Neural progenitor cell (in vitro differentiated cells): ENCODE measurements around the gene OR6B2. TPM values are rescaled to one million over a fixed set of nuclear protein-coding genes. Genes with fewer than 3 reads are reported as not detected.

Source experiments
- DNase-seq: peaks from one replicate; pipeline ENCODE4 v3.0.0-alpha.2; 2016; ENCODE audit warnings: low spot score
- H2AFZ ChIP-seq: fragments of 200-600 bp; sonication (generic); replicated peaks from 2 replicates; pipeline ENCODE4 v1.6.1; 2016; ENCODE audit warnings: antibody characterized with exemption
- H3F3A ChIP-seq: fragments of 200-600 bp; sonication (generic); 2 replicates; pipeline ENCODE4 v1.6.1; 2016; ENCODE audit warnings: antibody characterized with exemption, low read depth
- H3K27ac ChIP-seq: fragments of 200-600 bp; sonication (generic); 2 replicates; pipeline ENCODE4 v1.5.1; 2016; ENCODE audit warnings: mild to moderate bottlenecking
- H3K27me3 ChIP-seq: fragments of 200-600 bp; sonication (generic); 2 replicates; pipeline ENCODE4 v1.6.1; 2016; ENCODE audit warnings: mild to moderate bottlenecking, moderate library complexity
- H3K36me3 ChIP-seq: fragments of 200-600 bp; sonication (generic); 2 replicates; pipeline ENCODE4 v1.5.1; 2016
- H3K4me1 ChIP-seq: fragments of 200-600 bp; sonication (generic); 2 replicates; pipeline ENCODE4 v1.6.1; 2016; ENCODE audit warnings: mixed run types
- H3K4me2 ChIP-seq: fragments of 200-600 bp; sonication (generic); 2 replicates; pipeline ENCODE4 v1.6.1; 2016
- H3K4me3 ChIP-seq: fragments of 200-600 bp; sonication (generic); 2 replicates; pipeline ENCODE4 v1.5.1; 2016
- H3K79me2 ChIP-seq: fragments of 200-600 bp; sonication (generic); 2 replicates; pipeline ENCODE4 v1.6.1; 2016; ENCODE audit warnings: low read depth
- H3K9ac ChIP-seq: fragments of 200-600 bp; sonication (generic); 2 replicates; pipeline ENCODE4 v1.6.1; 2016
- H3K9me3 ChIP-seq: fragments of 200-600 bp; sonication (generic); 2 replicates; pipeline ENCODE4 v1.5.1; 2016; ENCODE audit warnings: low read depth
- H4K20me1 ChIP-seq: fragments of 200-600 bp; sonication (generic); 2 replicates; pipeline ENCODE4 v1.6.1; 2016; ENCODE audit warnings: low read depth
- H3K27ac Mint-ChIP-seq: 3 replicates; pipeline ENCODE4 v1.8.0; 2021; ENCODE audit warnings: mixed read lengths
- H3K27me3 Mint-ChIP-seq: 2 replicates; pipeline ENCODE4 v1.8.0; 2022; ENCODE audit warnings: low read depth, mild to moderate bottlenecking, inconsistent platforms, moderate library complexity, mixed read lengths; ENCODE audit not compliant: insufficient read depth
- H3K36me3 Mint-ChIP-seq: 3 replicates; pipeline ENCODE4 v1.8.0; 2021; ENCODE audit warnings: mixed read lengths
- H3K4me1 Mint-ChIP-seq: 3 replicates; pipeline ENCODE4 v1.8.0; 2021; ENCODE audit warnings: mixed read lengths
- H3K4me3 Mint-ChIP-seq: 3 replicates; pipeline ENCODE4 v1.8.0; 2021; ENCODE audit warnings: mild to moderate bottlenecking, moderate library complexity, mixed read lengths
- H3K9me3 Mint-ChIP-seq: 3 replicates; pipeline ENCODE4 v1.8.0; 2020; ENCODE audit warnings: mixed read lengths
- EZH2 ChIP-seq: fragments of 200-600 bp; sonication (generic); IDR thresholded peaks from 2 replicates; pipeline ENCODE4 v1.6.1; 2017; ENCODE audit warnings: antibody characterized with exemption, mild to moderate bottlenecking, moderate library complexity
- EZH2phosphoT487 ChIP-seq: fragments of 200-600 bp; sonication (generic); IDR thresholded peaks from 2 replicates; pipeline ENCODE4 v1.6.1; 2017; ENCODE audit warnings: antibody characterized with exemption
- total RNA-seq: library from RNA; depleted of rRNA; stranded (reverse); fragments of >200 nt; gene quantifications from 2 replicates; pipeline ENCODE4 v1.2.3, GENCODE V29; 2015; ENCODE audit warnings: low replicate concordance
- TF ChIP-seq, protein P1 (sequence below): fragments of 200-600 bp; sonication (generic); IDR thresholded peaks from 2 replicates; pipeline ENCODE4 v1.5.1; 2017; ENCODE audit warnings: antibody characterized with exemption, mild to moderate bottlenecking

Gene OR6B2
- total RNA-seq, result not detected in 2 replicates

DNA sequence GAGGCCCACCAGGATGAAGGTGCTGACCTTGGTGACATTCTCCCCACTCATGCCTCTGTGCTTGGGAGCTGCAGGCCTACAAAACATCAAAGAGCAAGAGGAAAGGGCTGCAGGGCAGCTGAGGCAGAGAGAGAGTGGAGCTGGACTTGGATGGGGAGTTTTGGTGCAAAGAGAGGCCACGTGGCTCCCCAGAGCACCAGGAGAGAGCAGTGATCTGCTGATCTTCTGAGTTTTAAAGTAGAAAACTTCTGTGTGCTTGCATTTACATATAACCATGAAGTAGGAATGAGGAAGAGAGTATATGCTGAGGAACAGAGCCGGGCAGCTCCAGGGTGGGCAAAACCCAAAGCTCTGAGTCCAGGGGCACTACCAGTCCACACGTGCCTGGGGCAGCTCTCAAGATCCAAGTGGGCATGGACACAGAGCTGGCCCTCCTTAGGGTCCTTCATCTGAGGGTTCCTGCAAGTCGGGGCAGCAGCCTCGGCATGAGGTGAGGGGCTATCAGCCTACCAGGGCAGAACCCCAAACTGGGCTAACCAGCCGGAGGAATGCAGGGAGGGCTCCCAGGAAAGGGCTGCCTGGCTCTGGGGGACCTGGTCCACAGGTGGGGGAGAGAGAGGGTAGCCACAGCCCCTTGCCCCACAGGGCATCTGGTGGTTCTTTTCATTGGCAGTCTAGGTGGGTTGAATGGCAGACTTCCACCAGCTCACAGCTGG lies at the start of gene OR6B2:
OR6B2 (minus strand) TSS at position 51 of the 716 bp plus-strand sequence; CDS start at position 51, 0 bp downstream.
- Mint-ChIP-seq H3K27ac (no peak within 1 kb of the TSS), H3K9me3 (peaks cover 5% of the 10 kb centered on the region), H3K36me3 (no peaks in the 10 kb centered on the region), H3K4me1 (no peaks in the 10 kb centered on the region), H3K27me3 (peaks cover 23% of the 10 kb centered on the region), H3K4me3 (no peak within 1 kb of the TSS)
- no peak within 1 kb of the TSS for H2AFZ ChIP-seq
- no peak within 1 kb of the TSS for H3K4me3 ChIP-seq
- H3K9ac ChIP-seq, result no peak within 1 kb of the TSS
- H3K9me3 ChIP-seq, result no peaks in the 10 kb centered on the region
- H3K27me3 ChIP-seq, result peaks cover 91% of the 10 kb centered on the region
- H3K27ac ChIP-seq, result no peak within 1 kb of the TSS
- no peaks in the 10 kb centered on the region for H3K4me1 ChIP-seq
- DNase-seq, result no peak
- H3K4me2 ChIP-seq, result no peak within 1 kb of the TSS
- peaks cover 5% of the 10 kb centered on the region for H3F3A ChIP-seq
- H3K36me3 ChIP-seq, result no peaks in the 10 kb centered on the region
- H3K79me2 ChIP-seq, result no peaks in the 10 kb centered on the region
- TF ChIP-seq EZH2 (no peak), EZH2phosphoT487 (no peak)
- TF ChIP-seq, protein P1, sequence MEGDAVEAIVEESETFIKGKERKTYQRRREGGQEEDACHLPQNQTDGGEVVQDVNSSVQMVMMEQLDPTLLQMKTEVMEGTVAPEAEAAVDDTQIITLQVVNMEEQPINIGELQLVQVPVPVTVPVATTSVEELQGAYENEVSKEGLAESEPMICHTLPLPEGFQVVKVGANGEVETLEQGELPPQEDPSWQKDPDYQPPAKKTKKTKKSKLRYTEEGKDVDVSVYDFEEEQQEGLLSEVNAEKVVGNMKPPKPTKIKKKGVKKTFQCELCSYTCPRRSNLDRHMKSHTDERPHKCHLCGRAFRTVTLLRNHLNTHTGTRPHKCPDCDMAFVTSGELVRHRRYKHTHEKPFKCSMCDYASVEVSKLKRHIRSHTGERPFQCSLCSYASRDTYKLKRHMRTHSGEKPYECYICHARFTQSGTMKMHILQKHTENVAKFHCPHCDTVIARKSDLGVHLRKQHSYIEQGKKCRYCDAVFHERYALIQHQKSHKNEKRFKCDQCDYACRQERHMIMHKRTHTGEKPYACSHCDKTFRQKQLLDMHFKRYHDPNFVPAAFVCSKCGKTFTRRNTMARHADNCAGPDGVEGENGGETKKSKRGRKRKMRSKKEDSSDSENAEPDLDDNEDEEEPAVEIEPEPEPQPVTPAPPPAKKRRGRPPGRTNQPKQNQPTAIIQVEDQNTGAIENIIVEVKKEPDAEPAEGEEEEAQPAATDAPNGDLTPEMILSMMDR, result no peak
- no peaks in the 10 kb centered on the region for H4K20me1 ChIP-seq

DNA sequence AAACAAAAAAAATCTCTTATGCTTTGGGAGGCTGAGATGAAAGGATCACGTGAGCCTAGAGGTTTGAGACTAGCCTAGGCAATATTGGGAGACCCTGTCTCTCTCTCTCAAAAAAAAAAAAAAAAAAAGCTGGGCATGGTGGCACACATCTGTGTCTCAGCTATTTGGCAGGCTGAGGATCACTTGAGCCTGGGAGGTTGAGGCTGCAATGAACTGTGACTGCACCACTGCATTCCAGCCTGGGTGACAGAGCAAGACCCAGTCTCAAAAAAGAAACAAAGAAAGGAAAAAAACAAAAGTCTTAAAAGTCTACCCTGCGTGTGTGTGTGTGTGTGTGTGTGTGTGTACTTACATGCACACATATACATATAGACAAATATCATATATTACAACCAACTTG lies 48.4 kb upstream of the OR6B2 start:
- no peaks in the 10 kb centered on the region for H3K4me1 Mint-ChIP-seq
- Histone ChIP-seq H3K27me3 (no peaks in the 10 kb centered on the region), H3K9ac (no peak overlapping the region), H3F3A (no peaks in the 10 kb centered on the region), H3K27ac (no peak overlapping the region), H3K79me2 (no peaks in the 10 kb centered on the region), H3K4me3 (no peak overlapping the region), H4K20me1 (no peaks in the 10 kb centered on the region), H3K4me2 (no peak overlapping the region), H3K4me1 (no peaks in the 10 kb centered on the region), H3K36me3 (peaks cover 4% of the 10 kb centered on the region), H2AFZ (no peak overlapping the region), H3K9me3 (peaks cover 16% of the 10 kb centered on the region)
- no peak overlapping the region for H3K4me3 Mint-ChIP-seq
- no peaks in the 10 kb centered on the region for H3K36me3 Mint-ChIP-seq
- no peak overlapping the region for H3K27ac Mint-ChIP-seq
- no peak for DNase-seq
- peaks cover 27% of the 10 kb centered on the region for H3K9me3 Mint-ChIP-seq
- TF ChIP-seq, protein P1, result no peak
- TF ChIP-seq EZH2 (no peak), EZH2phosphoT487 (no peak)
- no peaks in the 10 kb centered on the region for H3K27me3 Mint-ChIP-seq

DNA sequence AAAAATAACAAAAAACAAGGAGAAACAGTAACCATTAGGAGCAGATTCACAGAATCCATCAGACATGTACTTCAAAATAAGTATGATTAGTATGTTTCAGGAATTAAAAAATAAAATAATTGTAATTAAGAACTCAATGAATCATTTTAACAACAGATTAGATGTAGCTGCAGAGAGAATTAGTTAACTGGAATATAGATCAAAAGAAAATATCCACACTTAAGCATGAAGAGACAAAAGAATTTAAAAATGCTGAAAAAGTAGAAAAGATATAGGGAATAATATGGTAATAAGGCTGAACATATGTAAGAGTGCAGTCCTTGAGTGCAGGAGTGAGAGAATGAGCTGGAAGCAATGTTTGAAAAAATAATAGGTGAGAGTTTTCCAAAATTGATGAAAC lies 47.2 kb upstream of the OR6B2 start:
- peaks cover 16% of the 10 kb centered on the region for H3K9me3 ChIP-seq
- TF ChIP-seq, protein P1, result no peak
- TF ChIP-seq EZH2phosphoT487 (no peak), EZH2 (no peak)
- H3K27me3 ChIP-seq, result no peaks in the 10 kb centered on the region
- Mint-ChIP-seq H3K4me1 (no peaks in the 10 kb centered on the region), H3K9me3 (peaks cover 27% of the 10 kb centered on the region), H3K4me3 (no peak overlapping the region), H3K27ac (no peak overlapping the region), H3K36me3 (no peaks in the 10 kb centered on the region), H3K27me3 (no peaks in the 10 kb centered on the region)
- H2AFZ ChIP-seq, result no peak overlapping the region
- H3K4me3 ChIP-seq, result no peak overlapping the region
- no peak overlapping the region for H3K27ac ChIP-seq
- DNase-seq, result no peak
- no peaks in the 10 kb centered on the region for H3F3A ChIP-seq
- no peak overlapping the region for H3K9ac ChIP-seq
- no peaks in the 10 kb centered on the region for H4K20me1 ChIP-seq
- no peaks in the 10 kb centered on the region for H3K4me1 ChIP-seq
- H3K4me2 ChIP-seq, result no peak overlapping the region
- no peaks in the 10 kb centered on the region for H3K79me2 ChIP-seq
- H3K36me3 ChIP-seq, result peaks cover 4% of the 10 kb centered on the region
